Measurements from ENCODE around the gene SPSB2. TPM values are rescaled to one million over a fixed set of nuclear protein-coding genes. Genes with fewer than 3 reads are reported as not detected.
A peak's percentile ranks its signal among the peaks of the same experiment; 100 is the strongest.

SPSB2 gene
- total and polyA plus RNA-seq, 2 donors (not counting 1 experiment from before 2014, with no cell fraction given), result 9.4 to 16.0 TPM

GRCh38 chr12:6899837-6900519 is 26.9 kb upstream of the SPSB2 start:
- Mint-ChIP-seq H3K4me1 (peaks cover 8% of the 10 kb centered on the region), H3K9me3 (ENCODE audit: insufficient read depth) (no peaks in the 10 kb centered on the region), H3K27ac (no peak overlapping the region), H3K27me3 (no peaks in the 10 kb centered on the region), H3K4me3 (no peak overlapping the region)
- no peak for TF ChIP-seq CTCF (IDR thresholded peaks at IDR 0.05)
- H3K79me2 ChIP-seq (ENCODE audit: control insufficient read depth, insufficient read depth, low read length), result no peaks in the 10 kb centered on the region
- ChIA-PET CTCF (interaction anchor here (0.5 to 1.5 kb wide), 3 partner anchors 8 to 142 kb away, joined by 3 to 5 read pairs (median 4); no protein-coding TSS in a partner anchor), POLR2A (no interaction called here)
- H2AFZ ChIP-seq (ENCODE audit: insufficient read depth, low read depth, low read length, poor library complexity, severe bottlenecking), result peak overlapping the region; percentile 16
- DNase-seq (peak; percentile 32), ATAC-seq (ENCODE audit: low read depth) (no peak)
- no peak overlapping the region for H3K4me3 ChIP-seq (ENCODE audit: control extremely low read depth in 1 of 5, extremely low read depth in 1 of 5, insufficient read depth in 1 of 5, low read depth in 2 of 5, low read length in 4 of 5)
- no peak overlapping the region for H3K9ac ChIP-seq (ENCODE audit: low read length)
- no peak overlapping the region for H3K27ac ChIP-seq (ENCODE audit: low read length in 2 of 2)
- intact Hi-C loops (cut with micrococcal nuclease), result no loop called here
- H3K4me1 ChIP-seq (ENCODE audit: control insufficient read depth in 2 of 2, insufficient read depth in 2 of 2, low read length in 2 of 2), result peaks cover 10 to 18% of the 10 kb centered on the region in 2 donors
- H3K9me3 ChIP-seq (ENCODE audit: control extremely low read depth in 1 of 3, control insufficient read depth in 2 of 3, insufficient read depth in 1 of 3, low read length in 2 of 3), result no peaks in the 10 kb centered on the region
- H3K27me3 ChIP-seq (replicated peaks in 1 of 4; ENCODE audit: control extremely low read depth in 1 of 4, control insufficient read depth in 3 of 4, insufficient read depth in 4 of 4, low read length in 3 of 4), result no peaks in the 10 kb centered on the region
- no peaks in the 10 kb centered on the region for H3K36me3 ChIP-seq (replicated peaks in 1 of 2; ENCODE audit: control extremely low read depth in 1 of 2, control insufficient read depth in 1 of 2, extremely low read depth in 1 of 2, insufficient read depth in 2 of 2, low read length in 1 of 2)
- H4K20me1 ChIP-seq (ENCODE audit: control insufficient read depth, insufficient read depth, low read length, poor library complexity, severe bottlenecking), result no peaks in the 10 kb centered on the region
- 43% methylated on average over 5 of the region's 10 CpGs for WGBS (ENCODE audit: insufficient coverage)
- no peak overlapping the region for H3K4me2 ChIP-seq (replicated peaks; ENCODE audit: low read depth, low read length, poor library complexity, severe bottlenecking)

GRCh38 chr12:6899427-6899826 is 26.3 kb upstream of the SPSB2 start:
- ChIA-PET CTCF (interaction anchor here (0.5 to 3.3 kb wide), 4 partner anchors 8 to 143 kb away, joined by 3 to 10 read pairs (median 4); partner anchors contain the start of gene SPSB2), POLR2A (no interaction called here)
- no peaks in the 10 kb centered on the region for H3K36me3 ChIP-seq (replicated peaks in 1 of 2; ENCODE audit: control extremely low read depth in 1 of 2, control insufficient read depth in 1 of 2, extremely low read depth in 1 of 2, insufficient read depth in 2 of 2, low read length in 1 of 2)
- no peak overlapping the region for H3K4me3 ChIP-seq (ENCODE audit: control extremely low read depth in 1 of 5, extremely low read depth in 1 of 5, insufficient read depth in 1 of 5, low read depth in 2 of 5, low read length in 4 of 5)
- H3K9me3 ChIP-seq (ENCODE audit: control extremely low read depth in 1 of 3, control insufficient read depth in 2 of 3, insufficient read depth in 1 of 3, low read length in 2 of 3), result no peaks in the 10 kb centered on the region
- no peak for TF ChIP-seq CTCF (IDR thresholded peaks at IDR 0.05)
- no peak for TF ChIP-seq EZH2 (IDR thresholded peaks at IDR 0.05; ENCODE audit: borderline replicate concordance, insufficient read depth, low read depth, low read length, poor library complexity, severe bottlenecking)
- H3K4me2 ChIP-seq (replicated peaks; ENCODE audit: low read depth, low read length, poor library complexity, severe bottlenecking), result no peak overlapping the region
- H3K4me1 ChIP-seq (ENCODE audit: control insufficient read depth in 2 of 2, insufficient read depth in 2 of 2, low read length in 2 of 2), result peaks cover 8 to 14% of the 10 kb centered on the region in 2 donors
- Mint-ChIP-seq H3K4me3 (no peak overlapping the region), H3K27ac (no peak overlapping the region), H3K4me1 (peaks cover 8% of the 10 kb centered on the region), H3K27me3 (no peaks in the 10 kb centered on the region), H3K9me3 (ENCODE audit: insufficient read depth) (no peaks in the 10 kb centered on the region)
- WGBS (ENCODE audit: insufficient coverage), result no CpG with 5 or more reads among the region's 5 CpGs
- intact Hi-C loops (cut with micrococcal nuclease), result no loop called here
- no peak overlapping the region for H3K27ac ChIP-seq (ENCODE audit: low read length in 2 of 2)
- no peaks in the 10 kb centered on the region for H4K20me1 ChIP-seq (ENCODE audit: control insufficient read depth, insufficient read depth, low read length, poor library complexity, severe bottlenecking)
- no peaks in the 10 kb centered on the region for H3K79me2 ChIP-seq (ENCODE audit: control insufficient read depth, insufficient read depth, low read length)
- peak overlapping the region; percentile 16 for H2AFZ ChIP-seq (ENCODE audit: insufficient read depth, low read depth, low read length, poor library complexity, severe bottlenecking)
- DNase-seq, result no peak
- no peaks in the 10 kb centered on the region for H3K27me3 ChIP-seq (replicated peaks in 1 of 4; ENCODE audit: control extremely low read depth in 1 of 4, control insufficient read depth in 3 of 4, insufficient read depth in 4 of 4, low read length in 3 of 4)
- ATAC-seq (ENCODE audit: low read depth), result no peak
- no peak overlapping the region for H3K9ac ChIP-seq (ENCODE audit: low read length)

Measured in B cell (primary cell).